HepG2 (cell line): ENCODE measurements around the gene EIF4G1. TPM values are rescaled to one million over a fixed set of nuclear protein-coding genes. Genes with fewer than 3 reads are reported as not detected.
A peak's percentile ranks its signal among the peaks of the same experiment; 100 is the strongest.

Experiments used
- AGO2 ChIP-seq: fragments of 200-400 bp; formaldehyde crosslinking; optimal IDR thresholded peaks from 2 replicates; pipeline ENCODE3; 2017; ENCODE audit warnings: mild to moderate bottlenecking, low read depth, low read length, moderate library complexity
- BHLHE40 ChIP-seq: IDR thresholded peaks from 2 replicates; pipeline ENCODE4 v1.6.1; 2011; ENCODE audit warnings: low read length, improper control_type of control experiment
- CENPT ChIP-seq: sonication (generic); formaldehyde crosslinking; IDR thresholded peaks from 2 replicates; pipeline ENCODE4 v1.8.0; 2022; ENCODE audit warnings: low read depth, mild to moderate bottlenecking, moderate library complexity, missing genetic modification reagents
- FIP1L1 ChIP-seq: fragments of 200-400 bp; formaldehyde crosslinking; IDR thresholded peaks from 2 replicates; pipeline ENCODE4 v1.6.1; 2018; ENCODE audit warnings: low read depth, mild to moderate bottlenecking, low read length, moderate library complexity, borderline replicate concordance; ENCODE audit not compliant: insufficient read depth
- HNRNPL ChIP-seq: fragments of 200-400 bp; formaldehyde crosslinking; IDR thresholded peaks from 2 replicates; pipeline ENCODE4 v1.6.1; 2017; ENCODE audit warnings: mild to moderate bottlenecking, low read depth, low read length
- HOXA5 ChIP-seq: sonication (generic); formaldehyde crosslinking; IDR thresholded peaks from 2 replicates; pipeline ENCODE4 v1.4.0; 2020; ENCODE audit warnings: missing genetic modification reagents
- KLF13 ChIP-seq: sonication (generic); formaldehyde crosslinking; IDR thresholded peaks from 2 replicates; pipeline ENCODE4 v1.4.0; 2020; ENCODE audit warnings: mild to moderate bottlenecking, missing genetic modification reagents
- KMT2A ChIP-seq: sonication (generic); formaldehyde crosslinking; IDR thresholded peaks from 2 replicates; pipeline ENCODE4 v1.4.0; 2020; ENCODE audit warnings: missing genetic modification reagents
- NONO ChIP-seq, 2 experiments: fragments of 450-650 bp in 1 of 2; sonication (generic) in 1 of 2; formaldehyde crosslinking in 1 of 2; IDR thresholded peaks in 1 of 2; conservative IDR thresholded peaks in 1 of 2; 2 replicates each; pipeline versions ENCODE4 v1.6.1 to v1.8.0; 2017 to 2022; ENCODE audit warnings: mild to moderate bottlenecking in 1 of 2, missing genetic modification reagents in 1 of 2, moderate library complexity in 1 of 2
- PBX3 ChIP-seq: sonication (generic); formaldehyde crosslinking; IDR thresholded peaks from 2 replicates; pipeline ENCODE4 v1.8.1; 2023; ENCODE audit warnings: missing genetic modification reagents, inconsistent platforms, borderline replicate concordance
- PHB2 ChIP-seq: fragments of 450-650 bp; IDR thresholded peaks from 2 replicates; pipeline ENCODE4 v1.6.1; 2018; ENCODE audit not compliant: partially characterized antibody
- PITX1 ChIP-seq: sonication (generic); formaldehyde crosslinking; IDR thresholded peaks from 2 replicates; pipeline ENCODE4 v1.5.1; 2020; ENCODE audit warnings: mild to moderate bottlenecking, missing genetic modification reagents
- SAFB2 ChIP-seq: sonication (generic); formaldehyde crosslinking; IDR thresholded peaks from 2 replicates; pipeline ENCODE4 v1.5.1; 2020; ENCODE audit warnings: missing genetic modification reagents, low read depth, mild to moderate bottlenecking, borderline replicate concordance
- TARDBP ChIP-seq: sonication (generic); formaldehyde crosslinking; IDR thresholded peaks from 2 replicates; pipeline ENCODE4 v1.8.0; 2022; ENCODE audit warnings: mild to moderate bottlenecking, missing genetic modification reagents
- TFDP1 ChIP-seq: IDR thresholded peaks from 2 replicates; pipeline ENCODE4 v1.6.1; 2016; ENCODE audit warnings: missing compliant biosample characterization, missing genetic modification reagents, borderline replicate concordance
- TFE3 ChIP-seq: IDR thresholded peaks from 2 replicates; pipeline ENCODE4 v1.6.1; 2016
- ZNF207 ChIP-seq: fragments of 450-650 bp; IDR thresholded peaks from 2 replicates; pipeline ENCODE4 v1.6.1; 2016; ENCODE audit warnings: antibody characterized with exemption, borderline replicate concordance
- ZNF512B ChIP-seq: sonication (generic); formaldehyde crosslinking; IDR thresholded peaks from 2 replicates; pipeline ENCODE4 v1.5.1; 2020; ENCODE audit warnings: missing genetic modification reagents, mild to moderate bottlenecking, borderline replicate concordance
- ZNF530 ChIP-seq: sonication (generic); formaldehyde crosslinking; IDR thresholded peaks from 2 replicates; pipeline ENCODE4 v1.5.0; 2020; ENCODE audit warnings: low read depth, mild to moderate bottlenecking, missing genetic modification reagents
- ZNF772 ChIP-seq: sonication (generic); formaldehyde crosslinking; IDR thresholded peaks from 2 replicates; pipeline ENCODE4 v1.5.0; 2020; ENCODE audit warnings: mild to moderate bottlenecking, missing genetic modification reagents
- ZSCAN21 ChIP-seq: sonication (generic); formaldehyde crosslinking; IDR thresholded peaks from 2 replicates; pipeline ENCODE4 v1.8.0; 2022; ENCODE audit warnings: mild to moderate bottlenecking, missing genetic modification reagents, moderate library complexity, borderline replicate concordance
- polyA plus RNA-seq, 8 experiments: library from polyadenylated mRNA; depleted of rRNA in 3 of 8; stranded (reverse) in 7 of 8; unstranded in 1 of 8; fragments of >200 nt; fragmentation: Illumina TruSeq in 4 of 8; extraction: Trizol in 4 of 8; gene quantifications; 2 replicates each; pipeline versions ENCODE4 v1.2.1 to v1.2.3, GENCODE V29; 2011 to 2016; ENCODE audit warnings: low read depth in 4 of 8, missing spikeins in 1 of 8, mixed read lengths in 1 of 8; ENCODE audit not compliant: insufficient read depth in 1 of 8
- total RNA-seq, 5 experiments: library from RNA; depleted of rRNA; stranded (reverse); fragments of >200 nt; fragmentation: Illumina TruSeq; extraction: Trizol; gene quantifications; 2 replicates each; pipeline ENCODE4 v1.2.3, GENCODE V29; 2016; ENCODE audit warnings: low read depth in 1 of 5

The EIF4G1 gene
- total and polyA plus RNA-seq, 2 of the 13 experiments (the other 11 are each of a cell fraction or from before 2014, with no cell fraction given), result 208 to 213 TPM

- peak; percentile 54 for TF ChIP-seq HOXA5 (CRISPR knock-in tag)
- TF ChIP-seq ZNF512B (CRISPR knock-in tag), result no peak
- peak; percentile 63; the same call in 1 of the 2 replicates for TF ChIP-seq PITX1 (CRISPR knock-in tag)
- no peak for TF ChIP-seq KLF13
- TF ChIP-seq PHB2, result no peak
- TF ChIP-seq AGO2, result peak; percentile 89
- TF ChIP-seq FIP1L1, result no peak
- peak; percentile 67; the same call in 1 of the 2 replicates for TF ChIP-seq ZNF772 (CRISPR knock-in tag)
- TF ChIP-seq TARDBP (CRISPR knock-in tag), result peak; percentile 83
- TF ChIP-seq BHLHE40, result peak; percentile 9; the same call in 1 of the 2 replicates
- TF ChIP-seq TFDP1 (CRISPR knock-in tag), result peak; percentile 55; the same call in 1 of the 2 replicates
- TF ChIP-seq ZNF207, result no peak
- TF ChIP-seq ZSCAN21, result peak; percentile 83
- TF ChIP-seq ZNF530 (CRISPR knock-in tag), result no peak
- TF ChIP-seq PBX3 (CRISPR knock-in tag), result no peak; the same call in 1 of the 2 replicates
- TF ChIP-seq SAFB2, result peak; percentile 64; the same call in 1 of the 2 replicates
- TF ChIP-seq KMT2A (CRISPR knock-in tag), result peak; percentile 84
- peak; percentile 40; the same call in 1 of the 2 replicates for TF ChIP-seq TFE3
- peak; percentile 84; the same call in 1 of the 2 replicates for TF ChIP-seq CENPT (CRISPR knock-in tag)
- TF ChIP-seq NONO (IDR thresholded peaks at IDR 0.05), result no peak
- peak; percentile 81; the same call in 1 of the 2 replicates for TF ChIP-seq NONO (CRISPR knock-in tag; conservative IDR thresholded peaks at IDR 0.05)
- TF ChIP-seq HNRNPL, result peak; percentile 98
Observed at GRCh38 chr3:184362668-184363546, 48.5 kb downstream of the EIF4G1 start (continued).
